Embryonic facial prominence (tissue), 1 donor: ENCODE measurements around the gene PRXL2B.
"Not testable (repeated sequence)": the region's sequence is repeated elsewhere in the genome, so short reads cannot be mapped to it uniquely, and the experiment has no call there.

ENCODE experiments used
- DNase-seq: peaks from one replicate; pipeline ENCODE4 v3.0.0-alpha.2; 2016; ENCODE audit errors: extremely low spot score

The PRXL2B gene

GRCh38 chr1:2612591-2613365, 26.2 kb downstream of the PRXL2B start:
- DNase-seq, result no peak

- no peak for DNase-seq
Observed at GRCh38 chr1:2614145-2614544, 27.6 kb downstream of the PRXL2B start.

- no peak for DNase-seq
Observed at GRCh38 chr1:2617971-2618470, 31.4 kb downstream of the PRXL2B start.

GRCh38 chr1:2623571-2624337, 37.2 kb downstream of the PRXL2B start:
- DNase-seq, result no peak

GRCh38 chr1:2624735-2625300, 38.2 kb downstream of the PRXL2B start:
- no peak for DNase-seq

GRCh38 chr1:2625311-2625710, 38.7 kb downstream of the PRXL2B start:
- no peak for DNase-seq

- not testable (repeated sequence) for DNase-seq
Observed at GRCh38 chr1:2625748-2626147, 39.2 kb downstream of the PRXL2B start.

- no peak for DNase-seq
Observed at GRCh38 chr1:2627746-2628145, 41.2 kb downstream of the PRXL2B start.

GRCh38 chr1:2628191-2628932, 41.8 kb downstream of the PRXL2B start:
- DNase-seq, result no peak

GRCh38 chr1:2628933-2629626, 42.5 kb downstream of the PRXL2B start:
- DNase-seq, result no peak

GRCh38 chr1:2629627-2630497, 43.3 kb downstream of the PRXL2B start:
- no peak for DNase-seq

GRCh38 chr1:2630498-2631135, 44.0 kb downstream of the PRXL2B start:
- DNase-seq, result no peak

GRCh38 chr1:2631136-2632050, 44.8 kb downstream of the PRXL2B start:
- DNase-seq, result no peak

- no peak for DNase-seq
Observed at GRCh38 chr1:2632051-2632430, 45.5 kb downstream of the PRXL2B start.

GRCh38 chr1:2632561-2633361, 46.2 kb downstream of the PRXL2B start, which contains the start of gene MMEL1:
Gene MMEL1 (minus strand): TSS chr1:2633016. CDS start chr1:2629484, 3,532 bp downstream.
- no peak for DNase-seq

- no peak for DNase-seq
Observed at GRCh38 chr1:2633366-2633935, 46.9 kb downstream of the PRXL2B start.

- no peak for DNase-seq
Observed at GRCh38 chr1:2633936-2634491, 47.4 kb downstream of the PRXL2B start.
